Measurements from ENCODE around the gene ZRANB1.

GRCh38 chr10:125023862-125024496 lies 82.1 kb downstream of the ZRANB1 start:
- TF ChIP-seq, protein P1, sequence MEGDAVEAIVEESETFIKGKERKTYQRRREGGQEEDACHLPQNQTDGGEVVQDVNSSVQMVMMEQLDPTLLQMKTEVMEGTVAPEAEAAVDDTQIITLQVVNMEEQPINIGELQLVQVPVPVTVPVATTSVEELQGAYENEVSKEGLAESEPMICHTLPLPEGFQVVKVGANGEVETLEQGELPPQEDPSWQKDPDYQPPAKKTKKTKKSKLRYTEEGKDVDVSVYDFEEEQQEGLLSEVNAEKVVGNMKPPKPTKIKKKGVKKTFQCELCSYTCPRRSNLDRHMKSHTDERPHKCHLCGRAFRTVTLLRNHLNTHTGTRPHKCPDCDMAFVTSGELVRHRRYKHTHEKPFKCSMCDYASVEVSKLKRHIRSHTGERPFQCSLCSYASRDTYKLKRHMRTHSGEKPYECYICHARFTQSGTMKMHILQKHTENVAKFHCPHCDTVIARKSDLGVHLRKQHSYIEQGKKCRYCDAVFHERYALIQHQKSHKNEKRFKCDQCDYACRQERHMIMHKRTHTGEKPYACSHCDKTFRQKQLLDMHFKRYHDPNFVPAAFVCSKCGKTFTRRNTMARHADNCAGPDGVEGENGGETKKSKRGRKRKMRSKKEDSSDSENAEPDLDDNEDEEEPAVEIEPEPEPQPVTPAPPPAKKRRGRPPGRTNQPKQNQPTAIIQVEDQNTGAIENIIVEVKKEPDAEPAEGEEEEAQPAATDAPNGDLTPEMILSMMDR (IDR thresholded peaks at IDR 0.05; ENCODE audit: poor library complexity), result no peak
- TF ChIP-seq EZH2 (IDR thresholded peaks at IDR 0.05; ENCODE audit: borderline replicate concordance), result no peak
